ENCODE data around the gene MLST8.

MLST8 gene

GRCh38 chr16:2246301-2246885, 41.1 kb downstream of the MLST8 start:
- H3K27ac ChIP-seq, result no peak overlapping the region

GRCh38 chr16:2250652-2251295, 45.5 kb downstream of the MLST8 start:
- peak overlapping the region; percentile 83 for H3K27ac ChIP-seq
- TF ChIP-seq ZFX (IDR thresholded peaks at IDR 0.05), result no peak
- TF ChIP-seq CTCF (conservative IDR thresholded peaks at IDR 0.05), result no peak

More at GRCh38 chr16:2246301-2246885, 41.1 kb downstream of the MLST8 start:
- no peak for TF ChIP-seq ZFX (IDR thresholded peaks at IDR 0.05)
- no peak for TF ChIP-seq CTCF (conservative IDR thresholded peaks at IDR 0.05)

- peak within 1 kb of the TSS; percentile 83 for H3K27ac ChIP-seq
- TF ChIP-seq ZFX (IDR thresholded peaks at IDR 0.05) (peak; percentile 57; the same call in 1 of the 2 replicates), CTCF (conservative IDR thresholded peaks at IDR 0.05) (no peak; the same call in 1 of the 2 replicates)
Observed at GRCh38 chr16:2251296-2252111, 46.2 kb downstream of the MLST8 start, which contains the start of gene ECI1. TSS of gene ECI1 (minus strand) at chr16:2251587. CDS start at chr16:2251566, 21 bp downstream.

GRCh38 chr16:2252806-2253148, 47.5 kb downstream of the MLST8 start:
- peak overlapping the region; percentile 83 for H3K27ac ChIP-seq

GRCh38 chr16:2253293-2253692, 48.0 kb downstream of the MLST8 start:
- no peak overlapping the region; the same call in 1 of the 2 replicates for H3K27ac ChIP-seq
- TF ChIP-seq CTCF (conservative IDR thresholded peaks at IDR 0.05), result no peak
- TF ChIP-seq ZFX (IDR thresholded peaks at IDR 0.05), result no peak

More at GRCh38 chr16:2252806-2253148, 47.5 kb downstream of the MLST8 start:
- TF ChIP-seq ZFX (IDR thresholded peaks at IDR 0.05) (no peak), CTCF (conservative IDR thresholded peaks at IDR 0.05) (no peak)

- no peak for TF ChIP-seq ZFX (IDR thresholded peaks at IDR 0.05)
- TF ChIP-seq CTCF (conservative IDR thresholded peaks at IDR 0.05), result no peak
- no peak overlapping the region for H3K27ac ChIP-seq
Observed at GRCh38 chr16:2256531-2257140, 51.4 kb downstream of the MLST8 start.
